Regular cardiac myocyte (primary cell): Measurements from ENCODE around the gene EFCAB7. TPM values are rescaled to one million over a fixed set of nuclear protein-coding genes. Genes with fewer than 3 reads are reported as not detected.

ENCODE experiments used
- total RNA-seq: library from RNA; depleted of rRNA; stranded (reverse); fragments of >200 nt; gene quantifications from 2 replicates; pipeline ENCODE4 v1.2.3, GENCODE V29; 2014

EFCAB7 gene, protein sequence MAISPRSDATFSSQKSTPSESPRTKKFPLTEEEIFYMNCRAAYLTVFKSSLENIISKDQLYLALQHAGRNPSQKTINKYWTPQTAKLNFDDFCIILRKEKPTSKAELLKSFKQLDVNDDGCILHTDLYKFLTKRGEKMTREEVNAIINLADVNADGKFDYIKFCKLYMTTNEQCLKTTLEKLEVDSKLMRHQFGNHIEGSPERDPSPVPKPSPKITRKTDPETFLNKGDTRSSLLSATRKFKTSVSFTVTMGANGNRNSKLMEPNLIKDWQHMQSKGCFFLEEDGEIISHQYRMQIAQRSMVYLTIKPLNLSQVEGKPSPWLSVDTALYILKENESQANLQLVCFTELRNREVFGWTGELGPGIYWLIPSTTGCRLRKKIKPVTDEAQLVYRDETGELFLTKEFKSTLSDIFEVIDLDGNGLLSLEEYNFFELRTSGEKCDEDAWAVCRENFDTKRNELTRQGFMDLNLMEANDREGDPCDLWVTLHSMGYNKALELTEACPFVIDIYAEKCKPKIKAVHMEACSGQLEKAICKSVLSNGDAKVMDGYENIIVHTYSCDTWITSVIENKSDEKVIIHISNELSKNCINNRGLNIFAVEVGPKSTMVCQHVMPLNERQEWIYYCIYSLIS
- 5.2 and 15.8 TPM in 2 replicates for total RNA-seq

DNA sequence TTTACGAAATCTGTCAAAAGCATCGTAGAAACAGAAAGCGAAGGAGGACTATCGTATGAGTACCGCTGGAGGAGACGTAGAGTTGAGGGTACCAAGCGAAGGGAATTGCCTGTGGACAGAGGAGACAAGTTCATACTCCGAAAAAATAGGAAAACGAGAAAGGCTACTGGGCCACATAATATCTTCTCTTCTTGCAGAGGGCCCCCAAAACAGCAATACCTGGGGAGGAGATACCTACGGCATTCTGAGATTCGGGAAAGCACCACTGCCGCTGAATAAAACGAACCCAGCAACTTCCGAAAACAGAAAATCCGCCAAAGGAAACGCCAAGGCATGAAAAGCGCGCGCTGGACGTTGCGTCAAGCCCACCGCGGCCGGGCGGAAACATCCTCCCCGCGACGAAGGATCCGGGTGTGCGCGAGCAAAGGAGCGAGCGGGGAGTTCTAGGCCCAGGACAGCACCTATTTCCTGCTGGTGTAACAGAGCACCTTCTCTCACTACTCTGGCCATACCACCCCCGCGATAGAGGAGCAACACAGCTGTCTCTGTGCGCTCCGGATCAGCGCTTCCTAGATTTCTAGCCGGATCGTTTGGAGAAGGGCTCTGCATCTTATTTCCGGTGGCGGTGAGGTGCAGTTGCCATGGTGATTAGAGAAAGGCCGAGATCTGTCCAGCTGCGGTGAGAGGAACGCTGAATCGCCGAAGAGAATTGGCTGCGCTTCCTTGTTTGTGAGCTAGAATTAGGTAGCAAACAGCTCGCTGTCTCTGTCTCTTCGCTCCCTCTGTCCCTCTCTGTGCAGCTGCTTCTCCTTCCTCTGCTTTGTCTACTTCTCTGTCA lies at the start of gene EFCAB7, which contains the start of gene ITGB3BP:
Gene EFCAB7, plus strand, starts transcription at position 635 of the 838 bp plus-strand sequence. CDS start 2,048 bp downstream, outside the sequence.
Gene ITGB3BP, minus strand, starts transcription at position 335 of the 838 bp plus-strand sequence. Its CDS starts 92 bp downstream, at position 243.

DNA sequence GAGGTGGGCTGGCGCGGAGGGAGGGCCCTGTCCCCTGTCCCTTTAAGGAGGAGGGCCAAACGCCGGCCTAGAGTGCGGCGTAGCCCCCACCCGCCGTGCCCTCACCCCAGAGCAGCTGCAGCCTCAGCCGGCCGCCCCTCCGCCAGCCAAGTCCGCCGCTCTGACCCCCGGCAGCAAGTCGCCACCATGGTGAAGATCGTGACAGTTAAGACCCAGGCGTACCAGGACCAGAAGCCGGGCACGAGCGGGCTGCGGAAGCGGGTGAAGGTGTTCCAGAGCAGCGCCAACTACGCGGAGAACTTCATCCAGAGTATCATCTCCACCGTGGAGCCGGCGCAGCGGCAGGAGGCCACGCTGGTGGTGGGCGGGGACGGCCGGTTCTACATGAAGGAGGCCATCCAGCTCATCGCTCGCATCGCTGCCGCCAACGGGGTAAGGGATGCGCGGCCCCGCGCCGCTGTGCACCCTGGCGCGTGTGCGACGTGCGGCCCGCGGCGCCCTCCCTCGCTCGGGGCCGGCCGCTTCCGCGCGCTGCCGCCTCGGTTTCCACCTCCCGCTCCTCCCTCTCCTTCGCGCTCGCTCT lies 70.1 kb downstream of the EFCAB7 start, which contains the start of gene PGM1:
Gene PGM1, plus strand, starts transcription at position 109 of the 583 bp plus-strand sequence. Its CDS starts 78 bp downstream, at position 187.

Other genes with a start within 250 kb of the EFCAB7 start
- not detected in 2 replicates for gene FOXD3, start 201.0 kb upstream of the EFCAB7 start, total RNA-seq
- 10.7 and 11.6 TPM in 2 replicates for gene ALG6, start 155.9 kb upstream of the EFCAB7 start, total RNA-seq
- gene ITGB3BP, start 300 bp upstream of the EFCAB7 start, total RNA-seq: 22.6 and 28.9 TPM in 2 replicates
- 70.2 and 119 TPM in 2 replicates for gene PGM1, start 69.9 kb downstream of the EFCAB7 start, total RNA-seq